Measurements from ENCODE around the gene WRAP53. TPM values are rescaled to one million over a fixed set of nuclear protein-coding genes. Genes with fewer than 3 reads are reported as not detected.

WRAP53 gene
- total RNA-seq, 2 experiments from 2014 or later: 27.1 to 29.3 TPM

DNA sequence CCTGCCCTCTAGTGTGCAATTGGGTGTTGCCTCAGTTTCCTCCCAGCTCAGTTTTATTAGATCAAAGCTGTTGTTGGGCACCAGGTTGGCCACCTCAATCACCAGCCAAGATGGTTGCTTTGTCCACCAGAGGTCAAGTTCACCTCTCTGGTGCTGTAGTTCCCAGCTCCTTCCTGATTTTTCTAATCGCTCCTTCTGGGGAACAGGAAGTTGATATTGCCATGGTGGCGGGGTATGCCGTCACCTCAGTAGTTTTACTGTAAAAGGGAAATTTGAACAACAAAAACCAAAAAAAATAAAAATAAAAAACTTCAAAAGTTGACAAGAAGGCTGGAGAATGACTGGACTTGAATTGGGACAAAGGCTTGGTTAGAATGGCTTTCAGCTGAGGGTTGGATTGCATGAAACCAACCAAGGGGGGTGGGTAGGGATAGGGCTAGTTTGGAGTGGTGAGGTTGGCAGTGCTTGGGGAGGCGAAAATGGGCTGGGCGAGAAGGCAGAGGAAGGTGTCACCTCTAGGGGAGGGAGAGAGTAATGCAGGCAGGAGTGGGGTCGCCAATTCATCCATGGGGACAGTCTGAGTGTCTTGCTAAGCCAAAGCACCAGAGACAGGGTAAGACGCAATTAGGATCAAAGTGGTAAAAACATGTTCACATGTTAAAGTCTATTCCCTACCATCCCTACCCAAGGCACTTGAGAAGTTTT, 22.9 kb downstream of the WRAP53 start:
- DNase-seq (no peak), ATAC-seq (no peak)
- ChIA-PET POLR2A (no interaction called here), CTCF (interaction anchor here (0.6 to 2.0 kb wide), 3 partner anchors 10 to 23 kb away, joined by 3 to 12 read pairs (median 3); partner anchors contain the start of genes TP53 and WRAP53)
- H3K9me3 Mint-ChIP-seq (ENCODE audit: insufficient read depth): no peaks in the 10 kb centered on the region
- H3K4me3 Mint-ChIP-seq: no peak overlapping the region
- peaks cover 31% of the 10 kb centered on the region for H3K4me1 Mint-ChIP-seq (ENCODE audit: low read depth)
- no peaks in the 10 kb centered on the region for H3K36me3 Mint-ChIP-seq (ENCODE audit: low read depth)
- H3K27me3 Mint-ChIP-seq (ENCODE audit: low read depth): peaks cover 50% of the 10 kb centered on the region
- peak overlapping the region; percentile 17 for H3K27ac Mint-ChIP-seq

DNA sequence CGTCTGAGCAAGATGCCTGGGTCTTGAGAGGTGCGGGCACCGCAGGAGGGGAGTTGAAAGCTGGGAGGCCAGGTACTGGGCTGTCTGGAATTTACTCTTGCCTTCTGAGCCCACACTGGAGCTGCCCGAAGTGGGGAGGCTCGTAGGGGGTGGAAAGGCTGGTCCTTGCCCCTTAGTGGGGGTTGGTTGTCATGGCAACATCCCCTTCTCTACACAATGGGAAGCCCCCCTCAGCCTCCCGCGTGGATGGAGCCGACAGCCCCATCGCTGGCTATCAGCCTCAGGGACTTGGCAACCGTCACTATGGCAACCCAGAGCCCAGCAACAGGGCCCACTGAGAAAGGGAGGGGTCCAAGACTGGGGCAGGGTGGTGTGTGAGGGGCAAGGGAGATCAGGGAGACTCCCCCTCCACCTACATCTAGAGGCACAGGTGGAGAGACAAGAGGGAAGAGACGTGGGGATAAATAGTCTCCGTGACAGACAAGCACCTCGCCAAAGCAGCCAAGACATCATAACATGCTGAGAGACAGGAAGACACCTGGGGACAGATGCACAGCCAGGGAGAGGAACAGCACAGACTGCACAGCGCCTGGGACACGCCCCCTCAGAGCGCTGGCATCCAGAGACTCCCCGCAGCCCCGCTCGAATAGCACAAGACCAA, 24.0 kb downstream of the WRAP53 start:
- Mint-ChIP-seq H3K4me1 (ENCODE audit: low read depth) (peaks cover 39% of the 10 kb centered on the region), H3K9me3 (ENCODE audit: insufficient read depth) (no peaks in the 10 kb centered on the region), H3K36me3 (ENCODE audit: low read depth) (no peaks in the 10 kb centered on the region), H3K27me3 (ENCODE audit: low read depth) (peaks cover 48% of the 10 kb centered on the region), H3K27ac (no peak overlapping the region), H3K4me3 (no peak overlapping the region)
- DNase-seq (no peak), ATAC-seq (peak; percentile 49)
- CTCF ChIA-PET: interaction anchor here (2.1 kb wide), 1 partner anchor 26 kb away, joined by 6 read pairs; the partner anchor contains the start of gene TP53
- POLR2A ChIA-PET: no interaction called here

DNA sequence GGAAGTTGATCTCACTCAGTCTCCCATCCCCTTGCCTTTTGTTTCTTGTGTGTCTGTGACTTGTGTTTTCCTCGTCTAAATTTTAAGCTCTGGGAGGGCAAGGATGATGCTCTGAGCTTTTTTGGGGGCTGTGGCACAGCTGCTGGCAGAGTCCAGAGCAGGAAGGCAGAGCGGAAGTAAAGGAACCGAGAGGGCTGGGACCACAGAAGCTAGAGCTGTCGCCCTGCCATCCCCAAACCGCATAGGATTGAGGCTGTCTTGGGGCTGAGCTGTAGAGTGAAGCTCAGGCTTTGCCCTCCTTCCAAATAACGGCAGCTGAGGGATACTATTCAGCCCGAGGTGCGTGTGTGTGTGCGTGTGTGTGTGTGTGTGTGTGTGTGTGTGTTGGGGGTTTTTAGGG, 25.5 kb downstream of the WRAP53 start:
- Mint-ChIP-seq H3K36me3 (ENCODE audit: low read depth) (no peaks in the 10 kb centered on the region), H3K27ac (no peak overlapping the region), H3K9me3 (ENCODE audit: insufficient read depth) (no peaks in the 10 kb centered on the region), H3K4me1 (ENCODE audit: low read depth) (peaks cover 53% of the 10 kb centered on the region), H3K27me3 (ENCODE audit: low read depth) (peaks cover 50% of the 10 kb centered on the region), H3K4me3 (no peak overlapping the region)
- POLR2A ChIA-PET: interaction anchor here (1.1 kb wide), 1 partner anchor 26 kb away, joined by 3 read pairs; the partner anchor contains the start of gene TP53
- CTCF ChIA-PET: interaction anchor here (0.8 to 2.1 kb wide), 5 partner anchors 27 to 124 kb away, joined by 3 to 6 read pairs (median 3); partner anchors contain the start of gene TP53
- ATAC-seq: no peak
- DNase-seq: no peak

DNA sequence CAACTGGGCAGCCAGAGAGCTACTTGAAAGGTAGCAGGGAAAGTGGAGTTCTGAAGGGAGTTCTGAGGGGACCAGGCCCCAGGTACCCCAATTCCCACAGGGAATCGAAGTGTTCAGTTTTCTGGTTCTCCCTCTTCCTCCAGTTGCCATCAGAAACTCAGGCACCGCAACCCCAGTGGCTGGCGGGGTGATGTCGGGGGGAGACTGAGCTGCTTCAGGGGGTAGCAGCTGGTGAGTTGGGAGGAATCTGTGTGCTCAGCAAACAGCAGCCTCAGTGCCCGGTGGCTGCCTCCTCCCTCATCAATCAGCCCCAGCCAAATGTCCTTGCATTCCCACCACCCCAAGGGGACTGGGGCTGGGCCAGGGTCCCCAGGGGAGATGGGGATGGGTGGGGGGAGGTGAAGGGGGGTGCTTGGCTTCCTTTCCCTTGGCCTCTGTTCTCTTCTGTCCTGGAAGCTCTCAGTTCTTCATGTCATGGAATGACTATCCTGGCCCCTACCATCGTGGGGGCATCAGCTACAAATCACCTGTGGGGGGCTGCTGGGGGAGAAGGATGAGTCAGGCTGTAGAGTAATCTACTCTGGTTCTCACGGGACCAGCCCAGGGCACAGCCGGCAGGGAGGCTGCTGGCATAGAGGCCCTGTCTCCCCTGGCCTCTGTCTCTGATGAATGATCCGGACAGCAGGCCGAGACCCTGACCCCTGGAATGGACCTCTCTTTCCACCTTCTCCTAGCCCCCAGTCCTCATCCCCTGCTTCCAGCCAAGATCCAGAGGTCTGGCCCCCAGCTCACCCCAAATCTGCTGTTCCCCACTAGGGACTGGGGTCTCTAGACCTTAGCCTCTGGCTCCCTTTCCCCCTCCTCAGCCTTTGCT, 26.7 kb downstream of the WRAP53 start:
- CTCF ChIA-PET: interaction anchor here (1.0 to 1.1 kb wide), 2 partner anchors 29 to 125 kb away, joined by 3 to 4 read pairs; no protein-coding TSS in a partner anchor
- Mint-ChIP-seq H3K4me3 (no peak overlapping the region), H3K27me3 (ENCODE audit: low read depth) (peaks cover 53% of the 10 kb centered on the region), H3K27ac (no peak overlapping the region), H3K4me1 (ENCODE audit: low read depth) (peaks cover 53% of the 10 kb centered on the region), H3K9me3 (ENCODE audit: insufficient read depth) (no peaks in the 10 kb centered on the region), H3K36me3 (ENCODE audit: low read depth) (no peaks in the 10 kb centered on the region)
- ATAC-seq (no peak), DNase-seq (no peak)
- POLR2A ChIA-PET: no interaction called here

DNA sequence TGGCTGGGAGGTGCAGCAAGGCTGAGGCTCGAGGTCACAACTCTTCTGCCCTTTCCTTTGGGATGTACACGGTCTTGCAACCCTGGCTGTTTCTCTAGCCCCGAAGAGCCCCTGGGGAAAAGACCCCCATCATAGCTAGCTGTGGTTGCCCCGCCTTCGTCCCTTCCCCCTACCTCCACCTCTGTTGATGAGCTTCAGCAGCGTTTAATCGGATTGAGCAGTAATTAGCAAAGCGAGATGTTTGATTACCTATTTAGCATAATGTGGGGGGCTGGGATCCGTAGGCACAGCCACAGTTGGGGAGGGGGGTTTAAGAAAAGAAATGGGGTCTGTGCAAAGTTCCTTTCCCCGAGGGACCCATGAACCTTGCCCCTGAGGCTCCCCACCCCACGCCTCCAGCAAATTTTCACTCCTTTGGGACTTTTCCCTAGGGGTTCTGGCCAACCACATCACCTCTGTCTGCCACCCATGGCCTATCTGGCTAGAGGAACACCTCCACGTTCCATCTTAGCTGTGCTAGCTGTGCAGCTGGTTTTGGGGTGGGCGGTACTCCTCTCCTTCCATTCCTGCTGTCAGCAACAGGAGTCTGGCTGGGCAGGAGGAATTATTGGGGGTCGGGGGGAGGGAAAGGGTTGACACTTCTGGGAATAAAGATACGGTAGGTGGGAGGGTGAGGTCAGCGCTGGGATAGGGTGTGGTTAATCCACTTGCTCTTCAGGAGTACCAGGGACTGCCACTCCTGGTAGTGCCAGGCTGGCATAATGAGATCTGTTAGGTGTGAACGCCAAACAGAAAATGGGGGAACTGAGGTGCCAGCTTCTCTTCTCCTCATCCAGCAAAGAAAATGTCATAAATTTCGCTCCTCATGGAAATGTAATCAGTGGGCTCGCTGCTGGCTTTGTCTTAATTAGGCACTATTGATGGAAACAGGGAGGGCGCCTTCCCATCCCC, 27.9 kb downstream of the WRAP53 start:
- DNase-seq (no peak), ATAC-seq (no peak)
- Mint-ChIP-seq H3K4me3 (peak overlapping the region; percentile 82), H3K9me3 (ENCODE audit: insufficient read depth) (no peaks in the 10 kb centered on the region), H3K27me3 (ENCODE audit: low read depth) (peaks cover 61% of the 10 kb centered on the region), H3K27ac (no peak overlapping the region), H3K4me1 (ENCODE audit: low read depth) (peaks cover 47% of the 10 kb centered on the region), H3K36me3 (ENCODE audit: low read depth) (no peaks in the 10 kb centered on the region)
- POLR2A ChIA-PET: interaction anchor here (1.3 to 1.5 kb wide), 2 partner anchors 13 to 29 kb away, joined by 3 to 8 read pairs; partner anchors contain the start of gene TP53
- CTCF ChIA-PET: interaction anchor here (1.0 to 4.3 kb wide), 4 partner anchors 10 to 118 kb away, joined by 3 to 25 read pairs (median 3); partner anchors contain the start of genes KDM6B, TP53 and WRAP53

DNA sequence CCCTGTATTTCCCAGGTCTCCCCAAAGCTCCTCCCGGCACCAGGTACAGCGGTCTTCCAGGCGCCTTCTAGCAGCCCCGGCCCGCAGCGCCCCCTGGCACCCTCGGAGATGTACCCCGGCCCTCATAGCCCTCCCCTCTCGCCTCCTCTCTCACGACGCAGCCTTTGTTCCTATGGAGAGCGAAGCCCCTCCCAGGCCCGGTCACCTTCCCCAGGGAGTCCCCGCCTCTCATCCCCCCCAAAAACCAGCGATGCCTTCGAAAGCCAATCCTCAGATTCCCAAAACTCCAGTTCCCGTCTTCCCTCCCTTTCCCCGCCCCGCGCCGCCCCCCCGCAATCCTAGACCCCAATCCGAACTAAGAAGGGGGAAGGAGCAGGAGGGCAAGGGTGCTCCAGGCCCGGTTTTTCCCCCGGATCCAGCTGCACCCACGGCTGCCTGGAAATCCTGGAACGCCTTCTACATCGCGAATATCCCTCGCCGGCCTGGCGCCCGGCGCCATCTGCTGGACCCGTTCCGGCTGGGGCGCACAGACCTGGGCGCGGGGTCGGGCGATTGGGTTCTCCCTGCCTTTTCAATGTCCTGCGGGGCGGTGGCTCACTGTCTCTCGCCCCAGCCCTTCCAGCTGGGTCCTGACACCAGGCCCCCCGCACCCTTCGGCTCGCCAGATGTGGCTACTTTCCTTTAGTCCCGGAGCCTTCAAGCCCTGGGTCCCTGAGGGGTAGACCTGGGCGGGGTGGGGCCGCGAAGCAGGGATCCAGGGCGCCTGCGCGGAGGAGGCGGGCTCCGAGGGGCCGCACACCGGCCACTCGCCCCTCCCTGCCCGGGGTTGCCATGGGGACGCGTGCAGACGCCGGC, 28.9 kb downstream of the WRAP53 start, which contains the start of gene DNAH2:
Gene DNAH2, plus strand, starts transcription at position 844 of the 855 bp plus-strand sequence. CDS start 1,991 bp downstream, outside the sequence.
- H3K36me3 Mint-ChIP-seq (ENCODE audit: low read depth): no peaks in the 10 kb centered on the region
- peaks cover 44% of the 10 kb centered on the region for H3K4me1 Mint-ChIP-seq (ENCODE audit: low read depth)
- DNase-seq: peak; percentile 76
- peaks cover 61% of the 10 kb centered on the region for H3K27me3 Mint-ChIP-seq (ENCODE audit: low read depth)
- peak; percentile 83 for ATAC-seq
- H3K9me3 Mint-ChIP-seq (ENCODE audit: insufficient read depth): no peaks in the 10 kb centered on the region
- POLR2A ChIA-PET: interaction anchor here (1.2 to 1.5 kb wide), 3 partner anchors 14 to 140 kb away, joined by 3 to 8 read pairs (median 3); partner anchors contain the start of genes NAA38 and TP53
- peak within 1 kb of the TSS; percentile 82 for H3K4me3 Mint-ChIP-seq
- H3K27ac Mint-ChIP-seq: peak within 1 kb of the TSS; percentile 62
- CTCF ChIA-PET: interaction anchor here (1.0 to 4.3 kb wide), 4 partner anchors 11 to 117 kb away, joined by 3 to 25 read pairs (median 3); partner anchors contain the start of genes KDM6B, TP53 and WRAP53

DNA sequence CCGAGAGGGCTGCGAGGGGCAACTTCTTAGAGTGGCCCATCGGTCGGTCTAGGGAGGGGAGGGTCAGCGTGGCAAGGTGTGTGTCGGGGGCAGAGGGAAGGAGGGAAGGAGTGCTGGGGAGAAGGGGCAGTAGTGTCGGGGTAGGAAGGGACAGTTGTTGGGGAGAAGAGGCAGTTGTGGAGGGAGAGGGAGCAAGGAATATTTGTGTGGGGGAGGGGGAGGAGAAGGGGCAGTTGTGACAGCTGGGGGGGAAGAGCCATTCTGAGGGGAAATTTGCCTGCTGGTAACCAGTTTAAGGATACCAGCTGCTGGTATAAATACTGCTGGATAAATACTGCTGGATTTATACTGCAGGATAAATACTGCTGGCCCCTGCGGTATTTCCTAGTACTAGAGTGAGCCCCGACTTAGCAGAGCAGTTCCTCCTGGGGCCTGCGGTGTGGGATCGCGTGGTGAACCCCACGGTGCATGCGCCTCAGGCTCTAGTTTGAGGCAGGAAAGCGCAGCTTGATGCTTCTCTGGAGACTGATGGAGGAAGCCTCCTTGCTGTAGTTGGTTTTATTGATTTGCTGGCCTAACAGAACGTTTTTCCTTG, 29.6 kb downstream of the WRAP53 start:
- DNase-seq (peak; percentile 86), ATAC-seq (peak; percentile 82)
- Mint-ChIP-seq H3K4me3 (peak overlapping the region; percentile 82), H3K9me3 (ENCODE audit: insufficient read depth) (no peaks in the 10 kb centered on the region), H3K27me3 (ENCODE audit: low read depth) (peaks cover 60% of the 10 kb centered on the region), H3K36me3 (ENCODE audit: low read depth) (no peaks in the 10 kb centered on the region), H3K27ac (peak overlapping the region; percentile 25), H3K4me1 (ENCODE audit: low read depth) (peaks cover 39% of the 10 kb centered on the region)
- CTCF ChIA-PET: interaction anchor here (0.9 to 4.3 kb wide), 2 partner anchors 26 to 29 kb away, joined by 3 to 25 read pairs; partner anchors contain the start of genes TP53 and WRAP53
- POLR2A ChIA-PET: interaction anchor here (1.2 to 1.5 kb wide), 2 partner anchors 14 to 139 kb away, joined by 3 read pairs; partner anchors contain the start of gene NAA38

DNA sequence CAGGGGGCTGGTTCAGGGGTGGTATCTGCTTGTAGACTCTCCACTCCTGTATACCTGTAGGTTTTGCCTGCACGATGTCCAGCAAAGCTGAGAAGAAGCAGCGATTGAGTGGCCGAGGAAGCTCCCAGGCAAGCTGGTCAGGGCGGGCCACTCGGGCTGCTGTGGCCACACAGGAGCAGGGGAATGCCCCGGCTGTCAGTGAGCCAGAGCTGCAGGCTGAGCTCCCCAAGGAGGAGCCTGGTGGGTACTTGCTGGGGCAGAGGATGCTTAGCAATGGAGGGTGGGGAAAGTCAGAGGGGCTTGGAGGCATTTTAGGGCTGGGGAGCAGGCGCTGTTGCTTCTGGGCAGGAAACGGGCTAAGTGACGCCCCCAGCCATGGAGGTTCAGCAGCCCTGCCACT, 31.4 kb downstream of the WRAP53 start:
- CTCF ChIA-PET: interaction anchor here (4.3 kb wide), 1 partner anchor 31 kb away, joined by 25 read pairs; the partner anchor contains the start of genes TP53 and WRAP53
- POLR2A ChIA-PET: no interaction called here
- Mint-ChIP-seq H3K36me3 (ENCODE audit: low read depth) (no peaks in the 10 kb centered on the region), H3K4me1 (ENCODE audit: low read depth) (peaks cover 30% of the 10 kb centered on the region), H3K4me3 (no peak overlapping the region), H3K27ac (no peak overlapping the region), H3K27me3 (ENCODE audit: low read depth) (peaks cover 56% of the 10 kb centered on the region), H3K9me3 (ENCODE audit: insufficient read depth) (no peaks in the 10 kb centered on the region)
- ATAC-seq: no peak
- no peak for DNase-seq

DNA sequence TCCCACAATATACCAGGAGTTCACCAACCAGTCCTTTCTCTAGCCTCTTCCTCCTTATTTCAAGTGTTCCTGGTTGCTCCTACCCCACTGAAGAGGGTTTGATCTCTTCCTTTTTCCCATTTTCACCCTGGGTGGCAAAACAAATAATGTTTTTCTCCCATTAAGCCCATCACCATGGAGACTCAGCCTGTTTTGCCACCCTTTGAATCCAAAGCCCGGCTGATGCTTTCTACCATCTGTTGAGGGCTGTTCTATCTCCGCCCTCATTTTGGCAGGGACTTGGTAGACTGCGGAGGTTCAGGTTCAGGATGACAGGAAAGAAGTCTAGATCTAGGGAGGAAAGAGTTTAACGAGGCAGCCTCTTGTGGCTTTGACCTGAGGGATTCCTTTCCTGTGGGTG, 31.8 kb downstream of the WRAP53 start:
- no peaks in the 10 kb centered on the region for H3K36me3 Mint-ChIP-seq (ENCODE audit: low read depth)
- DNase-seq (no peak), ATAC-seq (no peak)
- peaks cover 30% of the 10 kb centered on the region for H3K4me1 Mint-ChIP-seq (ENCODE audit: low read depth)
- no peak overlapping the region for H3K4me3 Mint-ChIP-seq
- ChIA-PET CTCF (interaction anchor here (1.0 to 1.1 kb wide), 2 partner anchors 9 to 23 kb away, joined by 3 read pairs; no protein-coding TSS in a partner anchor), POLR2A (no interaction called here)
- no peaks in the 10 kb centered on the region for H3K9me3 Mint-ChIP-seq (ENCODE audit: insufficient read depth)
- peaks cover 54% of the 10 kb centered on the region for H3K27me3 Mint-ChIP-seq (ENCODE audit: low read depth)
- H3K27ac Mint-ChIP-seq: no peak overlapping the region
